CD14-positive monocyte (primary cell): ENCODE data around the gene GREB1. TPM values are rescaled to one million over a fixed set of nuclear protein-coding genes. Genes with fewer than 3 reads are reported as not detected.

Experiments used
- DNase-seq, 3 donors: peaks; one replicate each; pipeline ENCODE4 v3.0.0-alpha.2; 2011 to 2022
- H2AFZ ChIP-seq: 2 replicates; pipeline ENCODE4 v1.6.0; 2012; ENCODE audit warnings: mild to moderate bottlenecking, low read depth, low read length, inconsistent platforms; ENCODE audit not compliant: insufficient read depth, poor library complexity, severe bottlenecking
- H3K27ac ChIP-seq, 2 donors: 1 replicate in 1 of 2; 2 replicates in 1 of 2; pipeline ENCODE4 v1.5.1; 2012 to 2013; ENCODE audit warnings: low read length in 2 of 2, control low read depth in 1 of 2, inconsistent platforms in 1 of 2, low read depth in 1 of 2, mild to moderate bottlenecking in 1 of 2
- H3K27me3 ChIP-seq, 2 donors: one replicate each; pipeline versions ENCODE4 v1.6.0 to v1.6.1; 2011 to 2013; ENCODE audit warnings: low read length in 2 of 2; ENCODE audit not compliant: control insufficient read depth in 2 of 2, insufficient read depth in 2 of 2
- H3K36me3 ChIP-seq, 2 donors: replicated peaks in 1 of 2; 1 replicate in 1 of 2; 2 replicates in 1 of 2; pipeline versions ENCODE4 v1.5.1 to v1.6.1; 2012 to 2013; ENCODE audit warnings: low read length in 2 of 2, control low read depth in 1 of 2, inconsistent platforms in 1 of 2, mild to moderate bottlenecking in 1 of 2; ENCODE audit not compliant: insufficient read depth in 2 of 2, control insufficient read depth in 1 of 2
- H3K4me1 ChIP-seq, 2 donors: 1 replicate in 1 of 2; 2 replicates in 1 of 2; pipeline versions ENCODE4 v1.5.1 to v1.6.1; 2012 to 2013; ENCODE audit warnings: low read length in 2 of 2, control low read depth in 1 of 2, inconsistent platforms in 1 of 2, mild to moderate bottlenecking in 1 of 2, moderate library complexity in 1 of 2; ENCODE audit not compliant: insufficient read depth in 2 of 2, control insufficient read depth in 1 of 2
- H3K4me2 ChIP-seq: replicated peaks from 2 replicates; pipeline ENCODE3; 2012; ENCODE audit warnings: low read length, moderate library complexity, mild to moderate bottlenecking; ENCODE audit not compliant: poor library complexity, severe bottlenecking; ENCODE audit errors: extremely low read depth
- H3K4me3 ChIP-seq, 3 experiments: fragments of 200-600 bp in 1 of 3; sonication (generic) in 1 of 3; replicated peaks in 1 of 3; 1 replicate in 2 of 3; 2 replicates in 1 of 3; pipeline ENCODE4 v1.5.1; 2011 to 2013; ENCODE audit warnings: low read length in 3 of 3, mild to moderate bottlenecking in 3 of 3, control low read depth in 2 of 3, low read depth in 2 of 3, inconsistent platforms in 1 of 3, moderate library complexity in 1 of 3
- H3K79me2 ChIP-seq: 2 replicates; pipeline ENCODE4 v1.6.0; 2012; ENCODE audit warnings: mild to moderate bottlenecking, control low read depth, inconsistent platforms, low read length, moderate library complexity; ENCODE audit not compliant: insufficient read depth
- H3K9ac ChIP-seq: 2 replicates; pipeline ENCODE4 v1.6.0; 2017; ENCODE audit warnings: low read length, mild to moderate bottlenecking; ENCODE audit not compliant: insufficient read depth, poor library complexity, severe bottlenecking
- H3K9me3 ChIP-seq, 2 donors: replicated peaks in 1 of 2; 1 replicate in 1 of 2; 2 replicates in 1 of 2; pipeline versions ENCODE4 v1.5.1 to v1.6.1; 2012 to 2013; ENCODE audit warnings: low read length in 2 of 2, control low read depth in 1 of 2; ENCODE audit not compliant: control insufficient read depth in 1 of 2, insufficient read depth in 1 of 2
- H4K20me1 ChIP-seq: 2 replicates; pipeline ENCODE4 v1.6.0; 2012; ENCODE audit warnings: mild to moderate bottlenecking, low read length, control low read depth, moderate library complexity; ENCODE audit not compliant: insufficient read depth
- H3K27ac Mint-ChIP-seq, 7 donors: one replicate each; pipeline ENCODE4 v1.8.0; 2020; ENCODE audit warnings: mild to moderate bottlenecking in 7 of 7, mixed read lengths in 7 of 7, moderate library complexity in 6 of 7, inconsistent platforms in 2 of 7
- H3K27me3 Mint-ChIP-seq, 3 donors: one replicate each; pipeline ENCODE4 v1.8.0; 2021 to 2022; ENCODE audit warnings: low read depth in 3 of 3, mild to moderate bottlenecking in 3 of 3, mixed read lengths in 3 of 3, moderate library complexity in 3 of 3, inconsistent platforms in 1 of 3
- H3K36me3 Mint-ChIP-seq, 2 donors: one replicate each; pipeline ENCODE4 v1.8.0; 2020; ENCODE audit warnings: mixed read lengths in 2 of 2, inconsistent platforms in 1 of 2, mild to moderate bottlenecking in 1 of 2
- H3K4me1 Mint-ChIP-seq: one replicate; pipeline ENCODE4 v1.8.0; 2020; ENCODE audit warnings: mild to moderate bottlenecking, mixed read lengths
- H3K4me3 Mint-ChIP-seq, 2 donors: one replicate each; pipeline ENCODE4 v1.8.0; 2020; ENCODE audit warnings: mild to moderate bottlenecking in 2 of 2, mixed read lengths in 2 of 2, moderate library complexity in 1 of 2
- H3K9me3 Mint-ChIP-seq, 7 donors: one replicate each; pipeline ENCODE4 v1.8.0; 2020 to 2022; ENCODE audit warnings: mixed read lengths in 7 of 7, mild to moderate bottlenecking in 6 of 7, moderate library complexity in 6 of 7, inconsistent platforms in 2 of 7
- WGBS: methylation state at CpG from one replicate; pipeline ENCODE4 v1.1.5; 2013; ENCODE audit warnings: missing lambda C conversion rate; ENCODE audit not compliant: insufficient coverage; 5-methylcytosine and 5-hydroxymethylcytosine counted together
- intact Hi-C, 2 donors: fragments of 100-400 bp; cut with micrococcal nuclease; formaldehyde crosslinking; loops; one replicate each; pipeline versions ENCODE4 v1.15.0 to v1.15.1; 2023
- polyA plus RNA-seq, 3 donors: library from polyadenylated mRNA; depleted of rRNA in 1 of 3; unstranded in 2 of 3; stranded (reverse) in 1 of 3; fragments of 300-500 nt in 2 of 3; fragments of >200 nt in 1 of 3; fragmentation: Illumina TruSeq in 2 of 3; gene quantifications; 1 replicate in 2 of 3; 2 replicates in 1 of 3; pipeline ENCODE4 v1.2.3, GENCODE V29; 2012 to 2021
- TF ChIP-seq, protein P1 (sequence below): fragments of 200-600 bp; IDR thresholded peaks from one replicate; pipeline ENCODE4 v1.8.0; 2022; ENCODE audit warnings: antibody characterized with exemption, mild to moderate bottlenecking

The GREB1 gene
- polyA plus RNA-seq, 3 donors = not detected

DNA sequence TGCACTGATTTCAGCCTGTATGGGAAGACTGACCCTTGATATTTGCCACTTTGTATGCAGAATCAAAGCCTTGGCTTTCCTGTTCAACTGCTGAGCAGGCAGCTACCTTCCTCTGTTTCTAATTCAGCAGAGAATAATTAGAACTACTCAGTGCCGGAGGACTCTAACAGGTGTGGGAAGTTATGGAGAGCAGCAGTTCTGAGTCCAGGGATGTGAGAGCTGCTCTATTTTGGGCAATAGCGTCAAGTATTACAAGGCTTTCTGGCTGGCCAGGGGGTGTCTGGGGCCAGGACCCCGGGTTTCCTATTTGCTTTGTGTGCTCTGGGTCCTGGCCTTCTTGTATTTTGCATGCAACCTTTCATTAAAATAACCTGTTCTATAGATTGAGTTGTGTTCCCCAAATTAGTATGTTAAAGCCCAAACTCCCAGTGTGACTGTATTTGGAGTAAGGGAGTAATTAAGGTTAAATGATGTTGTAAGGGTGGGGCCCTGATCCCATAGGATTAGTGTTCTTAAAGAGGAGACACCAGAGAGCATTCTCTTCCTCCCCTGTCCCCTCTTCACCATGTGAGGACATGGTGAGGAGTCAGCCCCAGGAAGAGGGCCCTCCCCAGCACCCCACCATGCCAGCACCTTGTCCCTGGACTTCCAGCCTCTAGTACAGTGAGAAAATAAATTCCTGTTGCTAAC lies 141.7 kb downstream of the GREB1 start:
- H3K27me3 Mint-ChIP-seq = peaks cover 32 to 41% (median 39%) of the 10 kb centered on the region in 3 donors

DNA sequence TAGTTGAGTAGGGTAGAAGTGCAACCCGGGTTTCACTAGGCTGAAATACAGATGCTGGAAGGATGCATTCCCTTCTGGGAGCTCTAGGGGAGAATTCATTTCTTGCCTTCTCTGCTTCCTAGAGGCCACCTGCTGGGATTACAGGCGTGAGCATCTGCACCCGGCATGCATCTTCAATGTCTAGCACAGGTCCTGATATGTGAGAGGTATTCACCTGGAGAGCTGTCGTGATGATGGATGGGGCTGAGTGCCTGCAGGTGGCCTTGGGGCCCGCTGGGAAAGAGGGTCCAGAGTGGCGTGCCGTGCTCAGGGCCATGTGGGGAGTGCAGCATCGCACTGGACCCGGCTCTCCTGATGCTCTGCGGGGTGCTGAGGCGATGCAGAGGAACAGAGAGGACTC lies 142.8 kb downstream of the GREB1 start:
- no peak for DNase-seq

More for the DNA sequence above, 141.7 kb downstream of the GREB1 start:
- Mint-ChIP-seq H3K27ac (no peak overlapping the region), H3K9me3 (peaks cover 0 to 4% (median 2%) of the 10 kb centered on the region in 7 donors), H3K4me3 (no peak overlapping the region), H3K4me1 (peaks cover 1% of the 10 kb centered on the region), H3K36me3 (no peaks in the 10 kb centered on the region)
- Histone ChIP-seq H3K27ac (no peak overlapping the region), H3K4me3 (no peak overlapping the region), H3K9ac (no peak overlapping the region), H4K20me1 (no peaks in the 10 kb centered on the region), H3K4me1 (no peaks in the 10 kb centered on the region), H2AFZ (no peak overlapping the region), H3K9me3 (no peaks in the 10 kb centered on the region), H3K36me3 (no peaks in the 10 kb centered on the region), H3K4me2 (no peak overlapping the region), H3K27me3 (peaks cover 5 to 29% of the 10 kb centered on the region in 2 donors), H3K79me2 (no peaks in the 10 kb centered on the region)
- TF ChIP-seq, protein P1, sequence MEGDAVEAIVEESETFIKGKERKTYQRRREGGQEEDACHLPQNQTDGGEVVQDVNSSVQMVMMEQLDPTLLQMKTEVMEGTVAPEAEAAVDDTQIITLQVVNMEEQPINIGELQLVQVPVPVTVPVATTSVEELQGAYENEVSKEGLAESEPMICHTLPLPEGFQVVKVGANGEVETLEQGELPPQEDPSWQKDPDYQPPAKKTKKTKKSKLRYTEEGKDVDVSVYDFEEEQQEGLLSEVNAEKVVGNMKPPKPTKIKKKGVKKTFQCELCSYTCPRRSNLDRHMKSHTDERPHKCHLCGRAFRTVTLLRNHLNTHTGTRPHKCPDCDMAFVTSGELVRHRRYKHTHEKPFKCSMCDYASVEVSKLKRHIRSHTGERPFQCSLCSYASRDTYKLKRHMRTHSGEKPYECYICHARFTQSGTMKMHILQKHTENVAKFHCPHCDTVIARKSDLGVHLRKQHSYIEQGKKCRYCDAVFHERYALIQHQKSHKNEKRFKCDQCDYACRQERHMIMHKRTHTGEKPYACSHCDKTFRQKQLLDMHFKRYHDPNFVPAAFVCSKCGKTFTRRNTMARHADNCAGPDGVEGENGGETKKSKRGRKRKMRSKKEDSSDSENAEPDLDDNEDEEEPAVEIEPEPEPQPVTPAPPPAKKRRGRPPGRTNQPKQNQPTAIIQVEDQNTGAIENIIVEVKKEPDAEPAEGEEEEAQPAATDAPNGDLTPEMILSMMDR = no peak
- intact Hi-C loops = no loop called here
- DNase-seq = no peak
- WGBS = 90% methylated on average over 2 of the region's 3 CpGs

More for the DNA sequence above, 142.8 kb downstream of the GREB1 start:
- H3K27ac Mint-ChIP-seq = no peak overlapping the region
- no peak overlapping the region for H3K4me3 ChIP-seq
- no peaks in the 10 kb centered on the region for H3K79me2 ChIP-seq
- peaks cover 1% of the 10 kb centered on the region for H3K4me1 Mint-ChIP-seq
- TF ChIP-seq, protein P1 = no peak
- H3K9me3 ChIP-seq = no peaks in the 10 kb centered on the region
- no peak overlapping the region for H3K4me2 ChIP-seq
- H3K27me3 Mint-ChIP-seq = peaks cover 31 to 41% (median 35%) of the 10 kb centered on the region in 3 donors
- peak overlapping the region in 1 of 2 donors; percentile 11 for H3K4me3 Mint-ChIP-seq
- intact Hi-C loops = no loop called here
- H3K36me3 ChIP-seq = no peaks in the 10 kb centered on the region
- no peak overlapping the region for H2AFZ ChIP-seq
- peaks cover 0 to 4% (median 2%) of the 10 kb centered on the region in 7 donors for H3K9me3 Mint-ChIP-seq
- H3K27ac ChIP-seq = no peak overlapping the region
- H3K4me1 ChIP-seq = no peaks in the 10 kb centered on the region
- 64% methylated on average over 5 of the region's 11 CpGs for WGBS
- H4K20me1 ChIP-seq = no peaks in the 10 kb centered on the region
- H3K27me3 ChIP-seq = peaks cover 2 to 23% of the 10 kb centered on the region in 2 donors
- H3K9ac ChIP-seq = no peak overlapping the region
- no peaks in the 10 kb centered on the region for H3K36me3 Mint-ChIP-seq
